CD14-positive monocyte (primary cell): Measurements from ENCODE around the gene NEO1. TPM values are rescaled to one million over a fixed set of nuclear protein-coding genes. Genes with fewer than 3 reads are reported as not detected.

ENCODE experiments used
- DNase-seq, 3 donors: peaks; one replicate each; pipeline ENCODE4 v3.0.0-alpha.2; 2011 to 2022
- H2AFZ ChIP-seq: 2 replicates; pipeline ENCODE4 v1.6.0; 2012; ENCODE audit warnings: mild to moderate bottlenecking, low read depth, low read length, inconsistent platforms; ENCODE audit not compliant: insufficient read depth, poor library complexity, severe bottlenecking
- H3K27ac ChIP-seq, 2 donors: 1 replicate in 1 of 2; 2 replicates in 1 of 2; pipeline ENCODE4 v1.5.1; 2012 to 2013; ENCODE audit warnings: low read length in 2 of 2, control low read depth in 1 of 2, inconsistent platforms in 1 of 2, low read depth in 1 of 2, mild to moderate bottlenecking in 1 of 2
- H3K27me3 ChIP-seq, 2 donors: one replicate each; pipeline versions ENCODE4 v1.6.0 to v1.6.1; 2011 to 2013; ENCODE audit warnings: low read length in 2 of 2; ENCODE audit not compliant: control insufficient read depth in 2 of 2, insufficient read depth in 2 of 2
- H3K36me3 ChIP-seq, 2 donors: replicated peaks in 1 of 2; 1 replicate in 1 of 2; 2 replicates in 1 of 2; pipeline versions ENCODE4 v1.5.1 to v1.6.1; 2012 to 2013; ENCODE audit warnings: low read length in 2 of 2, control low read depth in 1 of 2, inconsistent platforms in 1 of 2, mild to moderate bottlenecking in 1 of 2; ENCODE audit not compliant: insufficient read depth in 2 of 2, control insufficient read depth in 1 of 2
- H3K4me1 ChIP-seq, 2 donors: 1 replicate in 1 of 2; 2 replicates in 1 of 2; pipeline versions ENCODE4 v1.5.1 to v1.6.1; 2012 to 2013; ENCODE audit warnings: low read length in 2 of 2, control low read depth in 1 of 2, inconsistent platforms in 1 of 2, mild to moderate bottlenecking in 1 of 2, moderate library complexity in 1 of 2; ENCODE audit not compliant: insufficient read depth in 2 of 2, control insufficient read depth in 1 of 2
- H3K4me2 ChIP-seq: replicated peaks from 2 replicates; pipeline ENCODE3; 2012; ENCODE audit warnings: low read length, moderate library complexity, mild to moderate bottlenecking; ENCODE audit not compliant: poor library complexity, severe bottlenecking; ENCODE audit errors: extremely low read depth
- H3K4me3 ChIP-seq, 3 experiments: fragments of 200-600 bp in 1 of 3; sonication (generic) in 1 of 3; replicated peaks in 1 of 3; 1 replicate in 2 of 3; 2 replicates in 1 of 3; pipeline ENCODE4 v1.5.1; 2011 to 2013; ENCODE audit warnings: low read length in 3 of 3, mild to moderate bottlenecking in 3 of 3, control low read depth in 2 of 3, low read depth in 2 of 3, inconsistent platforms in 1 of 3, moderate library complexity in 1 of 3
- H3K79me2 ChIP-seq: 2 replicates; pipeline ENCODE4 v1.6.0; 2012; ENCODE audit warnings: mild to moderate bottlenecking, control low read depth, inconsistent platforms, low read length, moderate library complexity; ENCODE audit not compliant: insufficient read depth
- H3K9ac ChIP-seq: 2 replicates; pipeline ENCODE4 v1.6.0; 2017; ENCODE audit warnings: low read length, mild to moderate bottlenecking; ENCODE audit not compliant: insufficient read depth, poor library complexity, severe bottlenecking
- H3K9me3 ChIP-seq, 2 donors: replicated peaks in 1 of 2; 1 replicate in 1 of 2; 2 replicates in 1 of 2; pipeline versions ENCODE4 v1.5.1 to v1.6.1; 2012 to 2013; ENCODE audit warnings: low read length in 2 of 2, control low read depth in 1 of 2; ENCODE audit not compliant: control insufficient read depth in 1 of 2, insufficient read depth in 1 of 2
- H4K20me1 ChIP-seq: 2 replicates; pipeline ENCODE4 v1.6.0; 2012; ENCODE audit warnings: mild to moderate bottlenecking, low read length, control low read depth, moderate library complexity; ENCODE audit not compliant: insufficient read depth
- H3K27ac Mint-ChIP-seq, 7 donors: one replicate each; pipeline ENCODE4 v1.8.0; 2020; ENCODE audit warnings: mild to moderate bottlenecking in 7 of 7, mixed read lengths in 7 of 7, moderate library complexity in 6 of 7, inconsistent platforms in 2 of 7
- H3K27me3 Mint-ChIP-seq, 3 donors: one replicate each; pipeline ENCODE4 v1.8.0; 2021 to 2022; ENCODE audit warnings: low read depth in 3 of 3, mild to moderate bottlenecking in 3 of 3, mixed read lengths in 3 of 3, moderate library complexity in 3 of 3, inconsistent platforms in 1 of 3
- H3K36me3 Mint-ChIP-seq, 2 donors: one replicate each; pipeline ENCODE4 v1.8.0; 2020; ENCODE audit warnings: mixed read lengths in 2 of 2, inconsistent platforms in 1 of 2, mild to moderate bottlenecking in 1 of 2
- H3K4me1 Mint-ChIP-seq: one replicate; pipeline ENCODE4 v1.8.0; 2020; ENCODE audit warnings: mild to moderate bottlenecking, mixed read lengths
- H3K4me3 Mint-ChIP-seq, 2 donors: one replicate each; pipeline ENCODE4 v1.8.0; 2020; ENCODE audit warnings: mild to moderate bottlenecking in 2 of 2, mixed read lengths in 2 of 2, moderate library complexity in 1 of 2
- H3K9me3 Mint-ChIP-seq, 7 donors: one replicate each; pipeline ENCODE4 v1.8.0; 2020 to 2022; ENCODE audit warnings: mixed read lengths in 7 of 7, mild to moderate bottlenecking in 6 of 7, moderate library complexity in 6 of 7, inconsistent platforms in 2 of 7
- CTCF ChIP-seq: fragments of 200-600 bp; IDR thresholded peaks from one replicate; pipeline ENCODE4 v1.8.0; 2022; ENCODE audit warnings: antibody characterized with exemption, mild to moderate bottlenecking
- WGBS: methylation state at CpG from one replicate; pipeline ENCODE4 v1.1.5; 2013; ENCODE audit warnings: missing lambda C conversion rate; ENCODE audit not compliant: insufficient coverage; 5-methylcytosine and 5-hydroxymethylcytosine counted together
- intact Hi-C, 2 donors: fragments of 100-400 bp; cut with micrococcal nuclease; formaldehyde crosslinking; loops; one replicate each; pipeline versions ENCODE4 v1.15.0 to v1.15.1; 2023
- polyA plus RNA-seq, 3 donors: library from polyadenylated mRNA; depleted of rRNA in 1 of 3; unstranded in 2 of 3; stranded (reverse) in 1 of 3; fragments of 300-500 nt in 2 of 3; fragments of >200 nt in 1 of 3; fragmentation: Illumina TruSeq in 2 of 3; gene quantifications; 1 replicate in 2 of 3; 2 replicates in 1 of 3; pipeline ENCODE4 v1.2.3, GENCODE V29; 2012 to 2021

NEO1 gene
- polyA plus RNA-seq, 3 donors = 0.03 to 0.06 TPM; not detected in 1

- no CpG with 5 or more reads among the region's 3 CpGs for WGBS
- peaks cover 20 to 30% of the 10 kb centered on the region in 2 donors for H3K9me3 ChIP-seq
Measured at GRCh38 chr15:73156431-73157191, 104.3 kb downstream of the NEO1 start.

GRCh38 chr15:73161546-73161945 is 109.3 kb downstream of the NEO1 start:
- TF ChIP-seq CTCF = no peak
- Mint-ChIP-seq H3K27me3 (peaks cover 2 to 7% (median 4%) of the 10 kb centered on the region in 3 donors), H3K4me3 (no peak overlapping the region), H3K4me1 (no peaks in the 10 kb centered on the region), H3K27ac (no peak overlapping the region), H3K36me3 (no peaks in the 10 kb centered on the region), H3K9me3 (peaks cover 0 to 13% (median 8%) of the 10 kb centered on the region in 7 donors)
- Histone ChIP-seq H4K20me1 (no peaks in the 10 kb centered on the region), H3K9ac (no peak overlapping the region), H3K4me2 (no peak overlapping the region), H3K4me1 (no peaks in the 10 kb centered on the region), H2AFZ (no peak overlapping the region), H3K27me3 (no peaks in the 10 kb centered on the region), H3K79me2 (no peaks in the 10 kb centered on the region), H3K4me3 (no peak overlapping the region), H3K27ac (no peak overlapping the region), H3K36me3 (no peaks in the 10 kb centered on the region), H3K9me3 (peaks cover 11 to 23% of the 10 kb centered on the region in 2 donors)
- intact Hi-C loops = no loop called here
- DNase-seq = no peak
- no CpG with 5 or more reads among the region's 1 CpG for WGBS

More at GRCh38 chr15:73156431-73157191, 104.3 kb downstream of the NEO1 start:
- Mint-ChIP-seq H3K36me3 (no peaks in the 10 kb centered on the region), H3K4me1 (no peaks in the 10 kb centered on the region), H3K9me3 (peaks cover 13 to 30% (median 25%) of the 10 kb centered on the region in 7 donors), H3K27ac (no peak overlapping the region), H3K4me3 (no peak overlapping the region), H3K27me3 (peaks cover 0 to 3% (median 0%) of the 10 kb centered on the region in 3 donors)
- Histone ChIP-seq H3K4me1 (no peaks in the 10 kb centered on the region), H3K4me2 (no peak overlapping the region), H3K9ac (no peak overlapping the region), H4K20me1 (no peaks in the 10 kb centered on the region), H3K27ac (no peak overlapping the region), H2AFZ (no peak overlapping the region), H3K79me2 (no peaks in the 10 kb centered on the region), H3K36me3 (no peaks in the 10 kb centered on the region), H3K4me3 (no peak overlapping the region), H3K27me3 (no peaks in the 10 kb centered on the region)
- no peak for TF ChIP-seq CTCF
- intact Hi-C loops = no loop called here
- no peak for DNase-seq
